ENCODE results near the gene CFAP68.

DNA sequence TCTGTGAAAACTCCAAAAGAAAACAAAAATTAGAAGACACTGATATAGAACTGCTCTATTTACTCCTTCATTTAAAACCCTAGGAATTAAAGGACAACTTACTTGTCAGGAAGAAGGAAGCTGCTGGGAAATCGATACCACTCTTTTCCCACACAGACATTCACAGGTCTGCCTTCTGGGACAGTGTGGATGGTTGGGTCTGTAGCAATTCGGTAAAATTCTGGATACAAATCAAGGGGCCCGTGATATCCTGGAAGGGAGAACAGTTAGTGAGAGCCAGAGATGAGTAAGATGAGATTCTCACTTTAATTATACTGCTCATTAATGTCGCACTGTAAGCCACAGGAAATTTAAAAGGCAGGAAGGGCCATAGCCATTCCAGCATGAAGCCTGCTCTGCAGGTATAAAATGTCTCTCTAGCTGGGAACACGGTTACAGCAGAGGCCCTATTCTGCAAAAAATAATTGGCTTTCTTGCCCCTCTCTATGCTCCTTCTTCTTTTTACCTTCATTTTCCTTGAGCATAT is 41.9 kb upstream of the CFAP68 start:
- TF ChIP-seq, protein P1, sequence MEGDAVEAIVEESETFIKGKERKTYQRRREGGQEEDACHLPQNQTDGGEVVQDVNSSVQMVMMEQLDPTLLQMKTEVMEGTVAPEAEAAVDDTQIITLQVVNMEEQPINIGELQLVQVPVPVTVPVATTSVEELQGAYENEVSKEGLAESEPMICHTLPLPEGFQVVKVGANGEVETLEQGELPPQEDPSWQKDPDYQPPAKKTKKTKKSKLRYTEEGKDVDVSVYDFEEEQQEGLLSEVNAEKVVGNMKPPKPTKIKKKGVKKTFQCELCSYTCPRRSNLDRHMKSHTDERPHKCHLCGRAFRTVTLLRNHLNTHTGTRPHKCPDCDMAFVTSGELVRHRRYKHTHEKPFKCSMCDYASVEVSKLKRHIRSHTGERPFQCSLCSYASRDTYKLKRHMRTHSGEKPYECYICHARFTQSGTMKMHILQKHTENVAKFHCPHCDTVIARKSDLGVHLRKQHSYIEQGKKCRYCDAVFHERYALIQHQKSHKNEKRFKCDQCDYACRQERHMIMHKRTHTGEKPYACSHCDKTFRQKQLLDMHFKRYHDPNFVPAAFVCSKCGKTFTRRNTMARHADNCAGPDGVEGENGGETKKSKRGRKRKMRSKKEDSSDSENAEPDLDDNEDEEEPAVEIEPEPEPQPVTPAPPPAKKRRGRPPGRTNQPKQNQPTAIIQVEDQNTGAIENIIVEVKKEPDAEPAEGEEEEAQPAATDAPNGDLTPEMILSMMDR (IDR thresholded peaks at IDR 0.05) = no peak
- TF ChIP-seq POLR2A (IDR thresholded peaks at IDR 0.05) = no peak
